Trophoblast cell (in vitro differentiated cells and primary cell): ENCODE measurements around the gene CTBP2.

ENCODE experiments used
- DNase-seq, 2 donors: peaks; one replicate each; pipeline ENCODE4 v3.0.0-alpha.2; 2016
- H2AFZ ChIP-seq: 2 replicates; pipeline ENCODE4 v1.6.1; 2013; ENCODE audit warnings: low read length, moderate library complexity, mild to moderate bottlenecking; ENCODE audit not compliant: insufficient read depth, poor library complexity
- H2AK5ac ChIP-seq: 2 replicates; pipeline ENCODE4 v1.6.1; 2013; ENCODE audit warnings: mild to moderate bottlenecking, low read length
- H2BK120ac ChIP-seq: 2 replicates; pipeline ENCODE4 v1.6.1; 2013; ENCODE audit warnings: low read length, mild to moderate bottlenecking, moderate library complexity; ENCODE audit not compliant: insufficient read depth, poor library complexity
- H2BK12ac ChIP-seq: 2 replicates; pipeline ENCODE4 v1.6.1; 2013; ENCODE audit warnings: mild to moderate bottlenecking, low read length, moderate library complexity
- H2BK5ac ChIP-seq: 2 replicates; pipeline ENCODE4 v1.6.1; 2013; ENCODE audit warnings: low read length, low read depth, moderate library complexity, mild to moderate bottlenecking; ENCODE audit not compliant: poor library complexity
- H3K14ac ChIP-seq: 2 replicates; pipeline ENCODE4 v1.6.1; 2013; ENCODE audit warnings: mild to moderate bottlenecking, low read length
- H3K18ac ChIP-seq: 2 replicates; pipeline ENCODE4 v1.6.1; 2013; ENCODE audit warnings: mild to moderate bottlenecking, low read length
- H3K23ac ChIP-seq: 2 replicates; pipeline ENCODE4 v1.6.1; 2013; ENCODE audit warnings: low read length
- H3K27ac ChIP-seq: 2 replicates; pipeline ENCODE4 v1.5.1; 2013; ENCODE audit warnings: low read depth, mild to moderate bottlenecking, inconsistent platforms, low read length, moderate library complexity
- H3K27me3 ChIP-seq: 2 replicates; pipeline ENCODE4 v1.6.1; 2013; ENCODE audit warnings: inconsistent platforms, mild to moderate bottlenecking, low read length, moderate library complexity; ENCODE audit not compliant: insufficient read depth
- H3K36me3 ChIP-seq, 2 experiments: 1 replicate in 1 of 2; 2 replicates in 1 of 2; pipeline ENCODE4 v1.6.1; 2013; ENCODE audit warnings: low read length in 2 of 2, mild to moderate bottlenecking in 2 of 2, moderate library complexity in 1 of 2; ENCODE audit not compliant: insufficient read depth in 2 of 2, control insufficient read depth in 1 of 2
- H3K4ac ChIP-seq: 2 replicates; pipeline ENCODE4 v1.6.1; 2013; ENCODE audit warnings: low read depth, mild to moderate bottlenecking, low read length, moderate library complexity
- H3K4me1 ChIP-seq, 2 experiments: 1 replicate in 1 of 2; 2 replicates in 1 of 2; pipeline ENCODE4 v1.6.1; 2013; ENCODE audit warnings: low read length in 2 of 2, mild to moderate bottlenecking in 2 of 2, moderate library complexity in 1 of 2; ENCODE audit not compliant: insufficient read depth in 2 of 2, control insufficient read depth in 1 of 2
- H3K4me2 ChIP-seq: 2 replicates; pipeline ENCODE4 v1.6.1; 2013; ENCODE audit warnings: inconsistent platforms, mild to moderate bottlenecking, low read length, moderate library complexity
- H3K4me3 ChIP-seq: 2 replicates; pipeline ENCODE4 v1.5.1; 2013; ENCODE audit warnings: mild to moderate bottlenecking, low read depth, low read length, inconsistent platforms
- H3K79me1 ChIP-seq: one replicate; pipeline ENCODE4 v1.6.1; 2013; ENCODE audit warnings: low read length
- H3K79me2 ChIP-seq: 2 replicates; pipeline ENCODE4 v1.6.1; 2013; ENCODE audit warnings: low read length, mild to moderate bottlenecking; ENCODE audit not compliant: control insufficient read depth, insufficient read depth, poor library complexity
- H3K9ac ChIP-seq: 2 replicates; pipeline ENCODE4 v1.6.1; 2013; ENCODE audit warnings: mild to moderate bottlenecking, low read length
- H3K9me3 ChIP-seq: 2 replicates; pipeline ENCODE4 v1.6.1; 2013; ENCODE audit warnings: low read depth, mild to moderate bottlenecking, control low read depth, inconsistent platforms, low read length; ENCODE audit not compliant: insufficient read depth
- H4K12ac ChIP-seq: 2 replicates; pipeline ENCODE4 v1.6.1; 2013; ENCODE audit warnings: low read depth, mild to moderate bottlenecking, low read length, moderate library complexity
- H4K8ac ChIP-seq: 2 replicates; pipeline ENCODE4 v1.6.1; 2013; ENCODE audit warnings: low read depth, mild to moderate bottlenecking, low read length, moderate library complexity
- H4K91ac ChIP-seq: one replicate; pipeline ENCODE4 v1.6.1; 2013; ENCODE audit warnings: low read depth, mild to moderate bottlenecking, low read length, moderate library complexity
- WGBS: extraction: QIAGEN DNeasy Blood & Tissue Kit; methylation state at CpG from one replicate; pipeline ENCODE4 v1.1.7; 2013; ENCODE audit warnings: missing lambda C conversion rate; ENCODE audit not compliant: insufficient read length, insufficient coverage; ENCODE audit errors: extremely low coverage; 5-methylcytosine and 5-hydroxymethylcytosine counted together

Gene CTBP2

DNA sequence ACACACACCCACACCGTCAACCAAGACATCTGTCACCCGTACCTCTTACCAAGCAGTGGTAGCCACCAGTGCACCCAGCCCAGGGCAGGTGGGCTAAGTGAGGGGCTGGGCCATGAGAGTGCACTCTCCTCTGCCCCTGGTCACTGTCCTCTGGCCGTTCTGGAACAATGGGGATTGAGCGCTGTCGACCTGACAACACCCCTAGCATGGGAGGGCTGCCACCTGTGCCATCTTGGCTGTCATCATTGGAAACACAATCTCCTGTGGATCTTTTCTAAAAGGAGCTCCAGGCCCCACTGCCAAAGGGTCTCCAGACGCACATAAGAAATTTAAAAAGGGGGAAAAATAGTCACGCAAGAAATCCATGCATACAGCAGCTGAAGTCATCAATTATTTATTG, 80.1 kb downstream of the CTBP2 start:
- Histone ChIP-seq H2AK5ac (no peak overlapping the region), H3K14ac (no peak overlapping the region), H3K4me1 (peaks cover 8 to 10% of the 10 kb centered on the region in 2 experiments), H4K12ac (no peak overlapping the region), H2AFZ (no peak overlapping the region), H3K79me1 (peaks cover 2% of the 10 kb centered on the region), H3K4me3 (no peak overlapping the region), H3K79me2 (peaks cover 9% of the 10 kb centered on the region), H2BK120ac (no peak overlapping the region), H2BK12ac (no peak overlapping the region), H3K4ac (no peak overlapping the region), H4K91ac (no peak overlapping the region), H3K36me3 (peaks cover 15 to 16% of the 10 kb centered on the region in 2 experiments), H3K9ac (no peak overlapping the region), H4K8ac (no peak overlapping the region), H3K23ac (no peak overlapping the region), H2BK5ac (no peak overlapping the region), H3K9me3 (no peaks in the 10 kb centered on the region), H3K18ac (peak overlapping the region; percentile 72), H3K27me3 (no peaks in the 10 kb centered on the region), H3K27ac (no peak overlapping the region), H3K4me2 (no peak overlapping the region)
- no peak for DNase-seq
- WGBS, result no CpG with 5 or more reads among the region's 7 CpGs

DNA sequence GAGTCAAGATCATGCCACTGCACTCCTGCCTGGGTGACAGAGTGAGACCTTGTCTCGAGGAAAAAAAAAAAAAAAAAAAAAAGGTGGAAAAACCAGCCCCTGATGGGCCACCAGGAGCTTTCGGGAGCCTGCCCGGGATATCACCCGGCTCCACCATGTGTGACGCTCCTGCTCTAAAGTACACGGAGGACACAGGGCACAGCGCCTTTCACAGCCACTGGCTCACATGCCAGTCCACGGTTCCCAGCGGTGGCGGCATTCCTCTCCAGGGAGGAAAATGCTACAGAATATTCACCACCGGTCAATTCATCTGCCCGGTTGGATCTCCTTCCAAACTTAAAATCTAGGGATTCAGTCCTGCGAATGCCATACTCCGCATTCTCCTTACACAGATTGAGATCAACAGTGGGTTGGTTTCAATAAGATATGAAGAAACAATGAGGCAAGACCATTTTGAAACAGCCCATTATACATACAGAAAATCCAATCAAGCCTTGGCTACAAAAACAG, 81.2 kb downstream of the CTBP2 start:
- no peak overlapping the region for H2BK5ac ChIP-seq
- peak overlapping the region; percentile 40 for H3K4ac ChIP-seq
- WGBS, result no CpG with 5 or more reads among the region's 14 CpGs
- H4K12ac ChIP-seq, result no peak overlapping the region
- no peak overlapping the region for H2AK5ac ChIP-seq
- H3K4me3 ChIP-seq, result no peak overlapping the region
- H3K9ac ChIP-seq, result no peak overlapping the region
- no peak overlapping the region for H4K91ac ChIP-seq
- peaks cover 6% of the 10 kb centered on the region in 2 experiments for H3K4me1 ChIP-seq
- H3K4me2 ChIP-seq, result no peak overlapping the region
- H3K36me3 ChIP-seq, result peaks cover 17% of the 10 kb centered on the region in 2 experiments
- no peak overlapping the region for H2AFZ ChIP-seq
- no peak overlapping the region for H3K14ac ChIP-seq
- H3K79me1 ChIP-seq, result peaks cover 2% of the 10 kb centered on the region
- no peak overlapping the region for H2BK12ac ChIP-seq
- DNase-seq, result peak; percentile 71 to 95
- H3K27me3 ChIP-seq, result no peaks in the 10 kb centered on the region
- no peak overlapping the region for H3K23ac ChIP-seq
- H3K27ac ChIP-seq, result no peak overlapping the region
- no peaks in the 10 kb centered on the region for H3K9me3 ChIP-seq
- no peak overlapping the region for H4K8ac ChIP-seq
- no peak overlapping the region for H2BK120ac ChIP-seq
- peaks cover 9% of the 10 kb centered on the region for H3K79me2 ChIP-seq
- peak overlapping the region; percentile 41 for H3K18ac ChIP-seq

DNA sequence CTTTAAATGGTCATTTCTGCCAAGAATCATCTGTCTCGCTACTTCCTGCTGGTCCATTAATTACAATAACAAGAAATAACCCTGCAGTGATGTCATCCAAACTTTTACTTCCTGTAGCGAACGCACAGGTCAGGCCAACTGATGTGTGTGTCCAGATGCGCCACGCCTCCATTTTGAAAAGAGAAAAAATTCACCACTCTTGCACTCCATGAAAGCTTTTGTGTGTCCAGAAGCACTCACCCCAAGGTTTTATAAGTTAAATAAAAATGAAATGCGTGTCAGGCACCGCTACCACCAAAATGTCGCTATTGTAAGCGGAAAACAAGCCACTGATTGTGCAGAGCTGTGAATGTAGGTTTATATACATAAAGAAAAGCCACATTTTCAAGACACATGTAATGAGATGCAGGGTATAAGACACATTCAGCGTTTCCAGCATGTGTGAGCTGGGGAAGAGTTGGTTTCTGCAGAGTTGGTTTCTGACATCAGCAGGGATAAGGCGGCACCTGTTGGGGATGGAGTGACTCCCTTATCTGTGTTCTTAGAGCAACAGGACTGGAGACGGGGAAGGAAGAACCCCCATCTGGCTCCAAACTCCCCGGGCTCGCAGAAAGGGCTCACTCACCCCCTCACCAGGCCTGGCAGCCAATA, 83.3 kb downstream of the CTBP2 start:
- no peak overlapping the region for H2BK12ac ChIP-seq
- H2AK5ac ChIP-seq, result no peak overlapping the region
- H2BK120ac ChIP-seq, result no peak overlapping the region
- no peak overlapping the region for H4K12ac ChIP-seq
- no peaks in the 10 kb centered on the region for H3K9me3 ChIP-seq
- no peak overlapping the region for H3K4me2 ChIP-seq
- no peak overlapping the region for H3K23ac ChIP-seq
- peaks cover 6% of the 10 kb centered on the region in 2 experiments for H3K4me1 ChIP-seq
- H3K27ac ChIP-seq, result no peak overlapping the region
- H3K79me2 ChIP-seq, result peaks cover 4% of the 10 kb centered on the region
- no peak overlapping the region for H3K18ac ChIP-seq
- no peak overlapping the region for H4K91ac ChIP-seq
- no CpG with 5 or more reads among the region's 14 CpGs for WGBS
- H2AFZ ChIP-seq, result no peak overlapping the region
- no peak overlapping the region for H3K14ac ChIP-seq
- no peak overlapping the region for H3K9ac ChIP-seq
- H4K8ac ChIP-seq, result no peak overlapping the region
- H2BK5ac ChIP-seq, result no peak overlapping the region
- peaks cover 19% of the 10 kb centered on the region in 2 experiments for H3K36me3 ChIP-seq
- no peak for DNase-seq
- no peak overlapping the region for H3K4ac ChIP-seq
- peaks cover 2% of the 10 kb centered on the region for H3K79me1 ChIP-seq
- no peaks in the 10 kb centered on the region for H3K27me3 ChIP-seq
- H3K4me3 ChIP-seq, result no peak overlapping the region

DNA sequence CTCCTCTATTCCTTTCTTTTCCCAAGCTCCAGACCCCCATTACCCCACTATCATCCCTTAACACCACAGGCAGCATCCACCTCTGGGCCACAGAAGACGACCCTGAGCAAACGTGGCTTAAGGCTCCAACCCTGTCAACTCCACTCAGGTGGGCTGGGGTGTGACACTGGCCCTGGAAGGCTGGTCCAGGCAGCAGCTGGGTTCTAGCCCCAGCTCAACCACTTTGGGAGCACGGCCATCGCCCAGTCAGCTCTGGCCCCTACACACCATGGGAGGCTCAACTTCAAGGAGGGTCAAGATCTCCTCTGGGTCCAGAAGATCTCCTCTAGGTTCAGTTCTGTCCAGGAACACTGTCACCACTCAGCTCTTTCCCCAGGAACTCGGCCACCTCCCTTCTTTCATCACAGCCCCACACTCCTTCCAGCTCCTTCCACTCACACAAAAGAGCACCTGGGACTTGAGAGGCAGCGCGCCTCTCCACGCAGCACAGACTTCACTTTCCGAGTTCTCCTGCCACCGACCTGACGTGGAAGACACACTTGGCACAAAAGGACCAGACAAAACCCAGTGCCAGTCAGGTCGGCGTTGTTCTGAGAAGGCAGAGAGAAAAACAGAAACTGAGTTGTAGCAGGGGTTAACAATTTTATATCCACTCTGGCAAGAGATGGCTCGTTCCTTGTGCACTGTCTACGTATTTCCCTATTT, 84.1 kb downstream of the CTBP2 start:
- Histone ChIP-seq H2BK12ac (no peak overlapping the region), H3K18ac (no peak overlapping the region), H3K36me3 (peaks cover 16 to 17% of the 10 kb centered on the region in 2 experiments), H3K4ac (no peak overlapping the region), H2BK120ac (no peak overlapping the region), H3K79me2 (peaks cover 1% of the 10 kb centered on the region), H2BK5ac (no peak overlapping the region), H3K27me3 (no peaks in the 10 kb centered on the region), H4K91ac (no peak overlapping the region), H3K27ac (no peak overlapping the region), H3K4me1 (peaks cover 3 to 6% of the 10 kb centered on the region in 2 experiments), H3K4me3 (no peak overlapping the region), H2AK5ac (no peak overlapping the region), H3K9me3 (no peaks in the 10 kb centered on the region), H2AFZ (no peak overlapping the region), H3K4me2 (no peak overlapping the region), H3K79me1 (no peaks in the 10 kb centered on the region), H3K23ac (no peak overlapping the region), H4K12ac (no peak overlapping the region), H4K8ac (no peak overlapping the region), H3K9ac (no peak overlapping the region), H3K14ac (no peak overlapping the region)
- WGBS, result no CpG with 5 or more reads among the region's 15 CpGs
- DNase-seq, result no peak
